Body of pancreas (tissue), 4 donors: ENCODE results near the gene TOM1L2. TPM values are rescaled to one million over a fixed set of nuclear protein-coding genes. Genes with fewer than 3 reads are reported as not detected.
A peak's percentile ranks its signal among the peaks of the same experiment; 100 is the strongest.

Source experiments
- ATAC-seq: fragments of 150-250 bp; one replicate; pipeline ENCODE4 v1.9.1; 2016
- DNase-seq, 4 donors: peaks; one replicate each; pipeline ENCODE4 v3.0.0-alpha.2; 2019
- H3K27ac ChIP-seq, 4 donors: fragments of 200-600 bp; sonication (generic); 1 replicate in 3 of 4; 2 replicates in 1 of 4; pipeline versions ENCODE4 v1.5.1 to v1.6.1; 2016 to 2019; ENCODE audit warnings: mild to moderate bottlenecking in 1 of 4, mixed read lengths in 1 of 4, moderate library complexity in 1 of 4
- H3K27me3 ChIP-seq, 2 donors: fragments of 200-600 bp; sonication (generic); one replicate each; pipeline ENCODE4 v1.6.0; 2016; ENCODE audit warnings: mild to moderate bottlenecking in 1 of 2
- H3K36me3 ChIP-seq, 2 donors: fragments of 200-600 bp; sonication (generic); replicated peaks in 1 of 2; 2 replicates each; pipeline ENCODE4 v1.5.1; 2016; ENCODE audit warnings: low read depth in 2 of 2; ENCODE audit not compliant: insufficient read depth in 1 of 2
- H3K4me1 ChIP-seq: fragments of 200-600 bp; sonication (generic); one replicate; pipeline ENCODE4 v1.6.0; 2016
- H3K4me3 ChIP-seq, 2 donors: fragments of 200-600 bp; sonication (generic); 1 replicate in 1 of 2; 2 replicates in 1 of 2; pipeline ENCODE4 v1.5.1; 2016 to 2019
- H3K9me3 ChIP-seq, 3 donors: fragments of 200-600 bp; sonication (generic); 1 replicate in 2 of 3; 2 replicates in 1 of 3; pipeline ENCODE4 v1.5.1; 2016
- CTCF ChIP-seq, 7 experiments: fragments of 450-650 bp in 4 of 7; fragments of 200-600 bp in 3 of 7; sonication (generic) in 3 of 7; IDR thresholded peaks; one replicate each; pipeline ENCODE4 v1.5.1; 2016 to 2019; ENCODE audit warnings: antibody characterized with exemption in 7 of 7
- POLR2A ChIP-seq, 3 donors: fragments of 450-650 bp; IDR thresholded peaks; one replicate each; pipeline ENCODE4 v1.6.1; 2016; ENCODE audit warnings: antibody characterized with exemption in 3 of 3, mild to moderate bottlenecking in 2 of 3
- WGBS, 2 donors: methylation state at CpG; one replicate each; pipeline ENCODE4 v1.1.5; 2017; 5-methylcytosine and 5-hydroxymethylcytosine counted together
- intact Hi-C: fragments of 100-400 bp; cut with DNase I; formaldehyde crosslinking; loops from one replicate; pipeline ENCODE4 v1.15.1; 2023
- total RNA-seq, 2 donors: library from RNA; depleted of rRNA; stranded (reverse); fragments of >200 nt; gene quantifications; one replicate each; pipeline ENCODE4 v1.1.0, GENCODE V29; 2016

Gene TOM1L2
- total RNA-seq, 2 donors from 2014 or later = 35.9 to 55.8 TPM

DNA sequence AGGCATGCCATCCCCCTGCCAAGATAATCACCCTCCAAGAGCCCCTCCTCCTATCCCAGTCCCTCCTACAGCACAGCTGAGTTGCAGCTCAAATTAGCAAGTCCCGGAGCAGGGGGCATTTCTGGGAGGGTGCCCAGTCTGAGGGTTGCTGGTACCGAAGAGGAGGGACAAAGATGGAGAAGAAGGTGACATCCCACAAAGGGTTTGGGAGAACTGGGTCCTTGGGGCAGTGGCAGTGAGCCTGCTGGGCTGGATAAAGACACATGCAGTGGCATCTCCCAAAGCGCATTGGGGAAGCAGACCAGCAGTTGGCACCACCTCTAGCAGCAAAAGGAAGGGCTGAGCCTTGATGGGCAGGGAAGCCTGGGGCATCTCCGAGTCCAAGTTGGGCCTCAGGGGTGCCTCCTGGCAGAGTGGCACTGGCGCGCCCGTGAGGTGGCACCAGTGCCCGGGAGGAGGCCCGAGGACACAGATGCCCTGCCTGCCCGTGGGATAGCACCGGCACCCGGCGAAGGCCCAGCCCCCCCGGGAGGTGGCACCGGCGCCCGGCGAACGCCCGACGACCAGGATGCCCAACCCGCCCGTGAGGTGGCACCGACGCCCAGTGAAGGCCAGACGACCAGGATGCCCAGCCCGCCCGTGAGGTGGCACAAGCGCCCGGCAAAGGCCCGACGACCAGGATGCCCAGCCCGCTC lies 622 bp downstream of the TOM1L2 start:
- H3K36me3 ChIP-seq = no peaks in the 10 kb centered on the region
- peak overlapping the region; percentile 88 to 96 (median 94) for H3K27ac ChIP-seq
- ATAC-seq = peak; percentile 4
- WGBS, 2 donors = 0 to 20% methylated on average over 1 to 32 of the region's 33 CpGs
- peak; percentile 46 to 58 (median 54) for DNase-seq
- no peaks in the 10 kb centered on the region for H3K27me3 ChIP-seq
- H3K4me1 ChIP-seq = peaks cover 24% of the 10 kb centered on the region
- no peaks in the 10 kb centered on the region for H3K9me3 ChIP-seq
- TF ChIP-seq CTCF (IDR thresholded peaks at IDR 0.05) (no peak), POLR2A (IDR thresholded peaks at IDR 0.05) (no peak)
- intact Hi-C loops = no loop called here
- H3K4me3 ChIP-seq = peak overlapping the region; percentile 71 to 91

DNA sequence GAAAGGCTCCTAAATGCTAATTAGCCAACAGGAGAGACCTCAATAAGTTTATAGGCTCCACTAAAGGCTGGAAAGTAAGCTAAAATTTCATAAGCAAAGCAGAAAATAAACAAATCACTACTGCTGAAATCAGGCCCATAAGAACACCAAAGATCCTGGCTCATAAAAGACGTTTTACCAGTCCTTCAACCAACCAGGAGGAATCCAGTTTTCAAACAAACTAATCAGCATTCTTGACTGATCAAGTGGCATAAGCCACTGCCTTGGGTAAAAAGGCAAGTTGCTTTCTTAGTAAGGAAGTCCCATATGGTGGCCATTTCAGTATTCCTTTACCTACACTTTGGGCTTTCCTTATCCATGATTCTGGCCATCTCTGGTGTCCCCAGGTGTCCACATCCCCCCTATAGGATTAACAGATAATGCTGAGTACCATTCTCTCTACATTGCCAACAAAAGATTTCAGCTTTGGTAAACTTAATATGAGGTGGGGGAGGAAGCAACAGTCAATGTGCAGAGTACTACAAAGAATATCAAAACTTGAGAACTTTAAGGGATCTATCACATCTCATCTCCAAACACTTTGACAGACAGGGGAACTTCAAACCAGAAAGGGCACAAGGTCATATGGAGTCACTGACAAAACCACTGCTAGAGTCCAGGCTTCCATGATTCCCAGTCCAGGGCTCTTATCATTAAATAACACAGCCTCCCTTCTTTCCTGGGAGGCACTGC lies 1.3 kb downstream of the TOM1L2 start:
- DNase-seq = no peak
- Histone ChIP-seq H3K4me1 (peaks cover 27% of the 10 kb centered on the region), H3K27ac (peak overlapping the region; percentile 88 to 96 (median 94)), H3K9me3 (no peaks in the 10 kb centered on the region), H3K4me3 (peak overlapping the region in 1 of 2 donors; percentile 91), H3K27me3 (no peaks in the 10 kb centered on the region), H3K36me3 (no peaks in the 10 kb centered on the region)
- no peak for ATAC-seq
- TF ChIP-seq POLR2A (IDR thresholded peaks at IDR 0.05) (no peak), CTCF (IDR thresholded peaks at IDR 0.05) (no peak)
- WGBS, 2 donors = 7 to 18% methylated on average over 1 of the region's 1 CpG
- intact Hi-C loops = no loop called here

DNA sequence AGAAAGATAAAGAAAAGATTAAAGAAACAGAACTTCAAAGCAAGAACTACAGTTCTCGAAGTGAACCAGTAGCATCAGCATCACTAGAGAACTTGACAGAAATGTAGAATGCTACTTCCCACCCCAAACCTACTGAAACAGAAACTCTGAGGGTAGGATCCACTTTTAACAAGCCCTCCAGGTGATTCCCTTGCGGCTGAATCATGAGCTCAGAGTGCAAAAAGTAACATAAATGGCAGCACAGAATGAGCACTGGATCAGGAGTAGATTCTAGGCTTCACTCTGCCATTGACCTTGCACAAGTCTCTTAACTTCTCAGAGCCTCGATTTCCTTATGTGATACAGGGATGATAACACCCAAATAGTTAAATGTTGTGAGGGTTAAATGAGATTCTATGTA lies 5.8 kb downstream of the TOM1L2 start:
- WGBS, 2 donors = 64 to 66% methylated on average over 3 of the region's 3 CpGs
- DNase-seq = no peak
- Histone ChIP-seq H3K36me3 (no peaks in the 10 kb centered on the region), H3K4me1 (peaks cover 20% of the 10 kb centered on the region), H3K9me3 (no peaks in the 10 kb centered on the region), H3K27me3 (no peaks in the 10 kb centered on the region), H3K4me3 (no peak overlapping the region), H3K27ac (no peak overlapping the region)
- intact Hi-C loops = no loop called here
- TF ChIP-seq CTCF (IDR thresholded peaks at IDR 0.05) (no peak), POLR2A (IDR thresholded peaks at IDR 0.05) (no peak)
- ATAC-seq = no peak

GRCh38 chr17:17965152-17965721 lies 7.0 kb downstream of the TOM1L2 start:
- H3K9me3 ChIP-seq = no peaks in the 10 kb centered on the region
- no peak overlapping the region for H3K4me3 ChIP-seq
- TF ChIP-seq CTCF (IDR thresholded peaks at IDR 0.05) (no peak), POLR2A (IDR thresholded peaks at IDR 0.05) (no peak)
- H3K27me3 ChIP-seq = no peaks in the 10 kb centered on the region
- intact Hi-C loops = no loop called here
- H3K36me3 ChIP-seq = no peaks in the 10 kb centered on the region
- peaks cover 12% of the 10 kb centered on the region for H3K4me1 ChIP-seq
- DNase-seq (no peak), ATAC-seq (no peak)
- 92 to 96% methylated on average over 2 of the region's 2 CpGs for WGBS, 2 donors
- H3K27ac ChIP-seq = no peak overlapping the region
